GM12864 (cell line): ENCODE results near the gene DCUN1D2.

ENCODE experiments used
- DNase-seq: peaks from one replicate; pipeline ENCODE4 v3.0.0-alpha.2; 2011; ENCODE audit warnings: low read depth
- H3K4me3 ChIP-seq: 2 replicates; pipeline ENCODE4 v1.5.1; 2011; ENCODE audit warnings: mild to moderate bottlenecking, low read depth, low read length, control low read depth
- CTCF ChIP-seq: IDR thresholded peaks from 2 replicates; pipeline ENCODE4 v1.5.1; 2011; ENCODE audit warnings: low read depth, mild to moderate bottlenecking, moderate library complexity, low read length, control low read depth, inconsistent platforms; ENCODE audit errors: missing control alignments

DCUN1D2 gene

DNA sequence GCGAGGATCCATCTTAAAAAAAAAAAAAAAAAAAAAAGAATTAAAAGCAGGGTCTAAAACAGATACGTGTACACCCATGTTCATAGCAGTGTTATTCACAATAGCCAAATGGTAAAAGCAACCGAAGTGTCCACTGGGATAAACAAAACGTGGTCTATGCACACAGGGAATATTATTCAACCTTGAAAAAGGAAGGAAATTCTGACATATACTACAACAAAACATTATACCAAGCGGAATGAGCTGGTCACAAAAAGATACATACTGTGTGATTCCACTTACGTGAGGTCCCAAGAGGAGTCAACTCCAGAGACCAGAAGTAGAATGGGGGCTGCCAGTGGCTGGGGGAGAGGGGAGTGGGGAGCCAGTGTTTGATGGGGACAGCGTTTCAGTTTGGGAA is 22.5 kb downstream of the DCUN1D2 start:
- no peak overlapping the region for H3K4me3 ChIP-seq
- no peak for TF ChIP-seq CTCF
- no peak for DNase-seq

- DNase-seq = no peak
- H3K4me3 ChIP-seq = no peak overlapping the region
- TF ChIP-seq CTCF = no peak
Observed at GRCh38 chr13:113466383-113466782, 24.1 kb downstream of the DCUN1D2 start.

DNA sequence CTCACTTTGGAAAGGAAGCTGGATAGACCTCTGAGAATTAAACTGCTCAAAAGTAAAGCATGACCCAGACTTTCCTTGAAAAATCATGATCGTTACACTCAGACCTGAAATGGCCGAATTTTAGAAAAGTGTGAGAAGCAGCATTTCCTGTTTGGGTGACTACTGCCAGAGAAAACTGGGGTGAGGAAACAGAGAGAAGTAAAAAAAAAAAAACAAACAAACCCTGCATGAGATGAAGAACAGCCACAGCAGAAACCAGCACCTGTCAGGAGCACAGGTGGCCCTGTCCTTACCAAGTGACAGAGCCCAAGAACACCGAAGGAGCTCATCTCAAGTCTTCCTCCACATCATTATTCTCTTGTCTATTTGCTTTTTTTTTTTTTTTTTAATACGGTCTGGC is 25.2 kb downstream of the DCUN1D2 start:
- no peak for DNase-seq
- no peak overlapping the region for H3K4me3 ChIP-seq
- TF ChIP-seq CTCF = no peak

- no peak for TF ChIP-seq CTCF
- no peak for DNase-seq
- H3K4me3 ChIP-seq = no peak overlapping the region
Observed at GRCh38 chr13:113464476-113464875, 26.0 kb downstream of the DCUN1D2 start.

DNA sequence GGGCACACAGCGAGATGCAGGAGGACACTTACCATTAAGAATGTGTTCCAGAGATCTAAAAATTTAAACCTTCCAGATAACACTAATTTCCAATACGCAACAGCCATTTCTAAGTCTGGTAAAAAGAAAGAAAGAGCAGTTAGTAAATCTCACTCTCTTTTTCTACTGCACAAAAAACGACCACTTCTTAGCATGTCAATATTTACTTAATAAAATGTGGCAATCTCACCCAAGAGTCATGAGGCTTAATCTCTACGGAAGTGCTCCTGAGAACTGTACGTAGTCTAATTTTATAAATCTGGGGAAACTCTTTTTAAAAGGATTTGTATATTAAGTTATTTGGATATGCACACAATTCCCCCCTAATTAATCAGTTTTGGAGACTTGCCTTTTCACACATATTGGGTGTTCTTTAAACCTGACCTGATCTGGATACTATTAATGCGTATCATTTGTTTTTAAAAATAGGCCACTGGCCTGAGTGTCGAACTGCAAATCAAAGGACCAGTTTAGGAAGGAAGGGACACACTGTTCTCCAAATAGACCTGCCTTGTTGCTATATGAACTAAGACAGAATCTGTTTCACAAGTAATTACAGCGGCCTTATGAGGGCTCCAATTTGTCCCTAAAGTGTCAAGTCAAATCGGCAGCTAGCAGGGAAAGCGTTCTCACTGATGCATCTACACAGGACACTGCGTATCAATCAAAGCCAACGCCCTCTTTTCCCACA is 29.3 kb downstream of the DCUN1D2 start:
- H3K4me3 ChIP-seq = no peak overlapping the region
- TF ChIP-seq CTCF = no peak
- no peak for DNase-seq

GRCh38 chr13:113460599-113460998 is 29.9 kb downstream of the DCUN1D2 start:
- no peak for DNase-seq
- H3K4me3 ChIP-seq = no peak overlapping the region
- TF ChIP-seq CTCF = no peak

- H3K4me3 ChIP-seq = no peak overlapping the region
- TF ChIP-seq CTCF = no peak
Observed at GRCh38 chr13:113460064-113460555, 30.4 kb downstream of the DCUN1D2 start.

More at GRCh38 chr13:113460064-113460555, 30.4 kb downstream of the DCUN1D2 start:
- no peak for DNase-seq
